Stimulated activated CD8-positive, alpha-beta memory T cell treated with anti-CD3 and anti-CD28 coated beads, Interleukin-7, amount 100 ng/mL, for 4 hours (primary cell): ENCODE measurements around the gene USP47.

Source experiments
- DNase-seq, 2 donors: peaks; one replicate each; pipeline ENCODE4 v3.0.0-alpha.2; 2020; ENCODE audit warnings: low read depth in 2 of 2

Gene USP47, protein sequence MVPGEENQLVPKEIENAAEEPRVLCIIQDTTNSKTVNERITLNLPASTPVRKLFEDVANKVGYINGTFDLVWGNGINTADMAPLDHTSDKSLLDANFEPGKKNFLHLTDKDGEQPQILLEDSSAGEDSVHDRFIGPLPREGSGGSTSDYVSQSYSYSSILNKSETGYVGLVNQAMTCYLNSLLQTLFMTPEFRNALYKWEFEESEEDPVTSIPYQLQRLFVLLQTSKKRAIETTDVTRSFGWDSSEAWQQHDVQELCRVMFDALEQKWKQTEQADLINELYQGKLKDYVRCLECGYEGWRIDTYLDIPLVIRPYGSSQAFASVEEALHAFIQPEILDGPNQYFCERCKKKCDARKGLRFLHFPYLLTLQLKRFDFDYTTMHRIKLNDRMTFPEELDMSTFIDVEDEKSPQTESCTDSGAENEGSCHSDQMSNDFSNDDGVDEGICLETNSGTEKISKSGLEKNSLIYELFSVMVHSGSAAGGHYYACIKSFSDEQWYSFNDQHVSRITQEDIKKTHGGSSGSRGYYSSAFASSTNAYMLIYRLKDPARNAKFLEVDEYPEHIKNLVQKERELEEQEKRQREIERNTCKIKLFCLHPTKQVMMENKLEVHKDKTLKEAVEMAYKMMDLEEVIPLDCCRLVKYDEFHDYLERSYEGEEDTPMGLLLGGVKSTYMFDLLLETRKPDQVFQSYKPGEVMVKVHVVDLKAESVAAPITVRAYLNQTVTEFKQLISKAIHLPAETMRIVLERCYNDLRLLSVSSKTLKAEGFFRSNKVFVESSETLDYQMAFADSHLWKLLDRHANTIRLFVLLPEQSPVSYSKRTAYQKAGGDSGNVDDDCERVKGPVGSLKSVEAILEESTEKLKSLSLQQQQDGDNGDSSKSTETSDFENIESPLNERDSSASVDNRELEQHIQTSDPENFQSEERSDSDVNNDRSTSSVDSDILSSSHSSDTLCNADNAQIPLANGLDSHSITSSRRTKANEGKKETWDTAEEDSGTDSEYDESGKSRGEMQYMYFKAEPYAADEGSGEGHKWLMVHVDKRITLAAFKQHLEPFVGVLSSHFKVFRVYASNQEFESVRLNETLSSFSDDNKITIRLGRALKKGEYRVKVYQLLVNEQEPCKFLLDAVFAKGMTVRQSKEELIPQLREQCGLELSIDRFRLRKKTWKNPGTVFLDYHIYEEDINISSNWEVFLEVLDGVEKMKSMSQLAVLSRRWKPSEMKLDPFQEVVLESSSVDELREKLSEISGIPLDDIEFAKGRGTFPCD (N-terminal part only)

DNA sequence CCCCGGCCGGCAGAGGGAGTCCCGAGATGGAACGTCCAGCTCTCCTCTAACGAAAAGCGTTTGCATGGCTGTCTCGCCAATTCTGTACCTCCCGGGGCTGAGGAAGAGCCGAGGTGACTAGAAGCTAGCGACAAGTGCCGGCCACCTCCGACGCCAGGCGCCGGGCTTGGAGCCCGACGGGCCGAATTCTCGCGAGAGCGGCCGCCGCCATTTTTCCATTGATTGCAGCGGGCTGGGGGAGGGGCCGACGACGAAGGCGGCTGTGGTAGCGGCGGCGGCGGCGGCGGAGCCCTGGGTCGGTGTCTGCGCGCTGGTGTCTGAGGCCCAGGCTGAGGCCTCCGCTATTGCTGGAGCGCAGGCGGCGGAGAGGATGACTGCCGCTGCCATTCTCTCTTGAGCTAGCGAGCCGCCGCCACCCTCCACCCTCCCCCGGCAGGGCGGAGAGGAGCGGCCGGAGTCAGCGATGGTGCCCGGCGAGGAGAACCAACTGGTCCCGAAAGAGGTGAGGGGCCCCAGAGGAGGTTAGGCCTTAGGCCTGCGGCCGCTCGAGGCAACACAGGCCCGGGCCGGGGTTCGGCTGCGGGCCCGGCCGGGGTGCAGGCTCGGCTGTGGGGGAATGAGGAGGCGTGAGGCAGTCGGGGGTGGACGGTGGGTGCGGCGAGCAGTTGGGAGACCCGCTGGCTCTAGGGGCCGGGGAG is at the start of gene USP47:
TSS of gene USP47 (plus strand) at position 250 of the 698 bp plus-strand sequence. CDS start at position 464, 214 bp downstream.
- DNase-seq = peak; percentile 83 to 90

DNA sequence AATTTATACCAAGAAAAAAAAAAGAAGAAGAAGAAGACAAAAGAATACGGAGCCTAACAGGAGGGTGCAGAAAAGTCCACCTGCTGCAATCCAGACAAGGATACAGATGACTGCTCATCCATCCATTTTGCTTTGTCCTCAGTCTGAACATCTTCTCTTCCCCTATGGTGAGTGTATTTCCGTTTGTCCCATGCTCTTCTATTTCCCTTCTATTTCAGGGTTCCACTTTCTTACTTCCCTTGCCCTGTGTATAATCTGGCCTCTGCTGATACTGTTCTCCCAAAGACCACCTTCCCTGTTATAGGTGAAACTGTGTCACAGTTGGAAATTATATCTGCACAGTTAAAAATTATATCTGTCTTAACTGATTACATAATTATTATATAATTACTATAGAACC is 48.7 kb upstream of the USP47 start:
- no peak for DNase-seq

DNA sequence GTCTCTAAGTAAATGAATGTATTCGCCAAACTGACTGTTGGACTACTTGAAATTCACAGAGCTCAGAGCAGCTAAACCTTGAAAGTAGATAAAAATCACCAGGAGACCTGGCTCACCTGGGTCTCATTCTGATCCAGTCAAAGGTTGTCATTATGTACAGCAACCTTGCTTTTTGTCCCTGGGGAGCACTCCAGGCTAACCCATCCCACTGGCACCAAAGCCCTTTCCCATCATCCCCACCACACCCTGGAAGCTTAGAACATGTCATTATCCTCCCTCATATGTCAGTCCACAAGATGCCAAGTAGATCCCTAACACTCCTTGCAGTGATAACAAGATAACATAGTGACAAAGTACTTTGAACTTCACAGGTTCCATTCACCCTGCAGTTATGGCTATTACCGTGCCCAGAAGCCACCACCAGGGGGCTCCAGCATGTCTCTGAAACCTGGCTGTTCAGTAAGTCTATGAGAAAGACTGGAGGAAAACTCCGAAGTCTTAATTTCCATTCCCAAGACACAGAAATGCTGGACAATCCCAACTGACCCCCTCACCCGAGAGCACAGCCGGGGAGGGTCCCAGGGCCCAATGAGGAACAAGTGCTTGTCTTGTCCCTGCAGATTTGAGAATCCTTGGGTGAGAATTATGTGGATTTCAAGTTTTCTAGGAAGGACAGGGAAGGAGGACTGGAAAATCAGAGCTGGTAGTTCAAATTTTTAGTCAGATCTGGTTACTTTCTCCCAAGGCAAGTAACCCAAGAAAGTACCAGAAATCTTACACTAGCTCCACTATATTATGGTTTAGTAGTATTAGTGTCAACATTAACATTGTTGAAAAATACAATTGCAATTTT is 43.0 kb upstream of the USP47 start:
- DNase-seq = peak; percentile 43 to 64

DNA sequence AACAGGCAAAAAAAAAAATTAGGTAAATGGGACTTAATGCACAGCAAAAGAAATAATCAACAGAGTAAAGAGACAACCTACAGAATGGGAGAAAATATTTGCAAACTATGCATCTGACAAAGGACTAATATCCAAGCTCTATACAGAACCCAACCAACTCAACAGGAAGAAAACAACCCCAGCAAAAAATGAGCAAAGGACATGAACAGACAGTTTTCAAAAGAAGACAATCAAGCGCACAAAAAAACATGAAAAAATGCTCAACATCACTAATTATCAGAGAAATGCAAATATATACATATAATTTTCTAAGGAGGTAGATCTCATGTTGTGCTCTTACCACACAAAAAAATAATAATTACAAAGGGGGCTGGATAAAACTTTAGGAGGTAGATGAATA is 36.5 kb upstream of the USP47 start:
- DNase-seq = no peak

DNA sequence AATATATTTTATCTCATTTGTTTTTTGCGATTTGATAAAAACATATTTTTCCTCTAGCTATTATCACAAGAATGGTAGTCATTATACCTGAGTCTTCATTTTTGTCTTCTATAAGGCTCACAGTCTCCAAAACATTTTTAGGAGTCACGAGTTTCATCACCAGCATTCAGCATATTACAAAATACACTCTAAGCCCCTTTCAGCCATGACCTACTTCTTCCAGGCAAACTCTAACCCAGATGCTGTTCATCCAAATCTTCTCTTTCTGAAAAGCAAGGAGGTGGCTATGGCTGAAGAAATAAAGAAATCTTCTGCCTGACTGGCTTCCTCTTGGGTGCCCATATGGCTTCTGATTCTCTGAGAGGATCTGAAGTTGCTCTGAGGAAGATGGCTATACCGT is 35.7 kb upstream of the USP47 start:
- no peak for DNase-seq

DNA sequence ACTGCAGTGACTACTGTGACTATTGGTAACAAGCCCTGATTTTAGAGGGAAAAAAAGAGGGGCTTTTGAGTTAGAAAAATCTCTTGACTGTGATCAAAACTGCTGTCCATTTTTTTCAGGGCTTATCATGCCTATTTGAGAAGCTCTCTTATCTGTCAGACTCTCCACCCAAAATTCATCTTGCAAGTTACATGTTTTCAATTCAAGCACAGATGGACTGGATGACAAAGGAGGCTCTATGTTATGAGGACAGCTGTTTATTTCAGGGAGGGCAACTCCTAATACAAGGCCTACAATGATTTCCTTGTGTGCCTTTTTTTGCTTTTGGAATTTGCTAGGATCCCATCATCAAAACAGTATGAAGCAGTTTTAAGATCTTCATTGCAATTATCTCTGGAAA is 35.2 kb upstream of the USP47 start:
- no peak for DNase-seq

DNA sequence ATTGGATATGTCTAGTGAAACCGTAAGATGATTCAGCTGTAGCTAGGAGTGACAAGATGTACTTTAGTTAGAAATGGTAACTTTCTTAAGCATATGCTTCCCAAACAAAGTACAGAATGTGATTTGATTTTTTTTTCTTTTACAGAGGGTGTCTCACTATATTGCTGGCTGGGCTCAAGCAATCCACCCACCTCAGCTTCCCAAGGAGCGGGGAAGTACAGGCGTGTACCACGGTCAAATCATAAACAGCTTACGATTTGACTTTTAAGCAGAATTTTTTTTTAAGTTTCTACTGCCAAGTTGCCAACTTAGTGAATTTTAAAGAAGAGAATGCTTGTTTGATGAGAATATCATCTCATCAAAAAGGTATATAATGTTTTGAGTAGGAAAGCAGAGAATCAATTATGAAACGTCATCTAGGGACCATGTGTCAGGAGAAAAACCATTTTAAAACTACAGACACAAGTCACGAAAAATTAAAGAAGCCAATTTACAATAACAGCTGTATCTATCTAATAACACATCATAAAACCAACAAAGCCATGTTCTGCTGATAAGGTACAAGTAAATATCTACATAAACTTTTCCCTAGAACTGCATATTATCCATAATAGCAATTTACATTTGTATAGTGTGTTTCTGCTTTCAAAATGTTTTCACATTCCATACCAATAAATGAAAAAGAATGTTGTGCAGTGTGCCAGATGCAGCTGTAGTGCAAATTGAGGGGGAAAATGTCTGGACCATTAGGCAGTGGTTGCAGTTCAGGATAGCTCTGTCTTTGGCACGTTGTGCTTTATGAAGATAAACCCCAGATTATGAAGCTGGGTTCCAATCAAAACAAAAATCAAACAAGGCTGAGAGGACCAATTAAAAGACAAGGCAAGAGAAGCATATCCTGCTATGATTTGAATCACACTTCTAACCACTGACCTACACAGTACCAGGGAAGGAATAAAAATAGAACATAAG is 33.7 kb upstream of the USP47 start:
- no peak for DNase-seq

DNA sequence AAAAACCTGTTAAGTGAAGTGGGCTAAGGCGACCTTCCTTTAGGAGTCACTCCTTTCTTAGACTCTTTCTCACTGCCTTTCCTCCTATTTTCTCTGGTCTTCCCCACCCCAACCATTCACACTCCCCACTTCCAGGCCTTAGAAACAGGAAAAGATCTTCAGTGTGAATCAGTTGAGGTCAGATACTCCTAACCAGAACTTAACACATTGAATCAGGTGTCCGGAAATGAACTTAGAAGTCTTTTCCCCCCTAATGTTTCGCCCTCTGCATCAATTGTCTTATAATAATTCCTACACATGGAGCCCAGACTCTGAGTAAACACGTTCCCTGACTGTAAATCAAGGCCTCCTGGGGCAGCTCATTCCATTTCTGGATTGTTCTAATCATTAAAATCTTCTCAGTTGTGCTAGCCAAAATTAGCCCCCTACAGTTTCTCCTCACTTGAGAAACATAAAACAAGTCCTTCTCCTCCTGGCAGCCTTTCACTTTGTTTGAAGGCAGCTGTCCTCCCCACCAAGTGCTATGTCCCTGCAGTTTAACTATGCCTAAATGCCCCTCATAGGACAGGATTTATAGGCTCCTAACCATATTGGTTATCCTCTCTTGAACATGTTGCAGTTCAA is 32.7 kb upstream of the USP47 start:
- no peak for DNase-seq

DNA sequence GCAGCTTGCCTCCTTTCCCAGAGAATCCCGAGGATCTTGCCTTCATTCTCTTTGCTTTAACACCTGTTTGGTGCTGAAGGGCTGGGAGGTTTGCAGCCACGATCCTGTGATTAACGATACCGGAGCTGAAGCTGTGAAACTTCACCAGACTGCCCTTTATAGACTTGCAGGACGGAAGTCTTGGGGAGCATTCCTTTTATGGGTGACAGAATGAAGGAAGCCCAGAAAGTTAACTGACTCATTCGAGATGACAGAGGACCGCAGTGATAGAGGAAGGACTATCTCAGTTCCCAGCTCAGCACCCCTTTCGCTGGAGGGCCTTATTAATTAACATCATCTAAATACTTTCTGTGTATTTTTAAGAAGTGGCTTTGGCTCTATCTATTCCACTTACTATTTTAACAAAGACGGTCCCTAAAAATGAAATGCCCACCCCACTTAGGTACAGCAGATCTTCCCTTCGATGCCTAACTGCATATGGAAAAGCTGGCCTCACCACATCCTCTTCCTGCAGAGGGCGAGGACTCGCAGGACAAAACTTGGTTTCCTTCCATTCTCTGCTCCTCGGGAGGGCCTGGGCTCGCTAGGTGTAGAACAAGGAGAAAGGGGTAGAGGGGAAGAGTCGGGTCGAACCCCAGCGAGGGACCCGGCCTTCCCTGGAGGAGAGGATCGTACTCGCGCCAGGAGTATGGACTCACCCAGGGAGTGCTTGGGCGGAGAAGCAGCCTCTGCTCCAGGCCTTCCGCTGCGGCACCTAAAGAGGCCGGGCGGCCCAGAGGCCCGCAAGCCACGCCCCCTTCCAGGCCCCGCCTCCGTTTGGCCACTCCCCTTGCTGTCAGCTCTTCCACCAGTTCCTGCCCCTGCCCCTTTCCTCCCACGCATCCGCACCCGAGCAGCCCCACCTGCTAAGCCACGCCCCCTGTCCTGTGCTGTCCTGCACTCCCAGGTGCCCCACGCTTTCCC is 30.7 kb upstream of the USP47 start:
- no peak for DNase-seq

DNA sequence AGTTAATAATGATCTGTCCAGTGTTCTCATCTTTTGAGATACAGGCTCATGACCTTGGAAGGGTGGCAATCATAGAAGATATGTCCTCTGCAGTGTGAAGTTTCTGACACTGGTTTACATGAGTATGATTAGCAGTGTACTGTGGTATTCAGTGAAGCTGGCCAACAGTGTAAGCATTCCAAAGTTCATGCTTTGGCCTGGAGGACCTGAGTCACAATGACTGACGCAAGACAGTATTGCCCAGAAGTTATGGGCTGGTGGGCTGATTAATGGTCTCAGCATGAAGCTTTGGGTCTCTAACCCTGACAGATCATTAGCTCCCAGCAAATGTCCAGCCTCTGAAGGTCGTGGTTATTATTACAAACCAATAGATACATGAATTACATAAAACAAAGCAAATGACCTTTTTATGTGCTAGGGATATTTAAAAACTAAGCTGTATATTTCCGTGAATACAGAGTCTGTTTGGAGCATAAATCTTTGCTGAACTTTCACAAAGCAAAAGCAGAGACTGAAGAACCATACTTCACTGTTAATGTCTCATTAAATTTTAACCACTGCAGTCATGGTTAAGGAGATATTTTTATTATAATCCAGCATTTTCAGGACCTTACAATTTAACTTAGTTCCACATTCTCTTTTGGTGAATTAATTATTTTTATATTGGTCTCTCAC is 28.3 kb upstream of the USP47 start:
- DNase-seq = no peak

DNA sequence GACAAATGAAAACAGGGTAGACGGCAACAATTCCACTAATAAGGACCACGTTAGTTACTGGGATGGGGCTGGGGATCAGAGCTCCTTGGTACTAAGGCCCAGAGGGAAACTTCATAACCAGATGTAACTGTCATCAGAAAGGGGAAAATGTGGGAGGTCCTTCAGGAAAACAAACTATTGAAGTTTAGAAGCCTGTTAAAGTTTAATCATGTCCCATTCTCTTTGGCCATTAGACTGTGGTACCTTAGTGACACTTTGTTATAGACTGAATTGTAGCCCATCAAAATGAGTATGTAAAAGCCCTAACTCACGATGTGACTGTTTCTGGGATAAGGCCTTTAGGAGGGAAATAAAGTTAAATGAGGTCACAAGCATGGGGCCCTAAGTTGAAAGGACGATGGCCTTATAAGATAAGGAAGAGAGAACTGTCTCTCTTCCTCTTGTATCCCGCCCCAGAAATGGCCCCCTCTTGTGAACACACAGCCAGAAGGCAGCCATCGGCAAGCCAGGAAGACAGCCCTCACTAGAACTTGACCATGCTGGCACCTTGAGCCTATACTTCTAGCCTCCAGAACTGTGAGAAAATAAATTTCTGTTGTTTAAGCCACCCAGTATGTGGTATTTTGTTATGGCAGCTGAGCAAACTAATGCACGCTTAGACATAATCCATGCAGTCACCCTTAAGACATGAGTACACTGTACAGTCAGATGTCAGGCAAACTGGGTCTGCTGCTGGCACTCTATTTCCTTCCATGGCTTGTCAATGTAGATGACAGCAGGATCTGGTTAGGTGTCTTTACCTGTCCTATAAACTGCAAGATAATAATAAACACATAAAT is 26.9 kb upstream of the USP47 start:
- DNase-seq = no peak

DNA sequence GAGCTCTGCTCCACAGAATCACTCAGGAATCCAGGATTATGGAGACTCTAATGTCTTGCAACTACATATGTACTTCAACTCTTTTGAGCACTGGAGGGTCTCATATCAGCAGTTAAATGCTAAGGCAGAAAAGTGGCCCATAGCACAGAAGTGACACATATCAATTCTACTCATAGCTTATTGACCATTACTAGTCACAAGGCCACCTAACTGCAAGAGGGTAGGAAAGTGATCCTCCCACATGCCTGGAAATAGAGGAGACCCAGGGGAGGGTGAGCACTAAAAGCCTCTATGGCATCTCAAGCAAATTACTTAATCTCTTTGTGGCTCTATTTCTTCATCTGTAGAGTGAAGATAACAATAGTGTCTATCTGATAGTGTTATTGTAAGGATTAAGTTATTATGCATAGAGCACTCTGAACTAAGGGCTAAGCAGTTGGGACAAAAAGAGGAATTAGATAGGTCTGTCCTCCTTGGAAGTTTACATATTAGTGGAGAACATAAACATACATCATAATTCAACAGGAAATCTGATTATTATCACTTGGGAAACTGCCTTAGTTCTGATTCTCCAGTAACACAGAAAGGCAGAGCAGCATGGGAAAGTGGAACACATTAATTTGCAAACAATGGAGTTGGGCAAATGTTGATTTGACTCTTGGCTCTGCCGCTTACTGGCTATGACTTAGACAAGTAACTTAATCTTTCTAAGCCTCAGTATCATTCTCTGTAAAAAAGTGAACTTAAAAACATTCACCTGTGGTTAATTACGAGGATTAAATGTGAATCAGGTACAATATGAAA is 25.1 kb upstream of the USP47 start:
- DNase-seq = no peak

DNA sequence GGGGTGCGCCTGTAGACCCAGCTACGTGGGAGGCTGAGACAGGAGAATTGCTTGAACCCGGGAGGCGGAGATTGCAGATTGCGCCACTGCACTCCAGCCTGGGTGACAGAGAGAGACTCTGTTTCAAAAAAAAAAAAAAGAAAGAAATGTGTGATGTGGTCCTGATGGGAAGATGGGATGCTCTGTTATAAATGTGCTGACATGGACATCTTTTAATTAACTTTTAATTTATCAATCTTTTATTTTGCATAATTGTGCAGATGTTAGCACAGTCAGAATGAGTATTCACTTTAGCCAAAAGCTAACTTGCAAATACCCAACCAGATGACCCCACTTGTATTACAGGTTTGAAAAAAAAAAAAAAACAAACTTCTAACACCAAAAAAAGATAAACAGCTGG is 23.8 kb upstream of the USP47 start:
- DNase-seq = no peak

DNA sequence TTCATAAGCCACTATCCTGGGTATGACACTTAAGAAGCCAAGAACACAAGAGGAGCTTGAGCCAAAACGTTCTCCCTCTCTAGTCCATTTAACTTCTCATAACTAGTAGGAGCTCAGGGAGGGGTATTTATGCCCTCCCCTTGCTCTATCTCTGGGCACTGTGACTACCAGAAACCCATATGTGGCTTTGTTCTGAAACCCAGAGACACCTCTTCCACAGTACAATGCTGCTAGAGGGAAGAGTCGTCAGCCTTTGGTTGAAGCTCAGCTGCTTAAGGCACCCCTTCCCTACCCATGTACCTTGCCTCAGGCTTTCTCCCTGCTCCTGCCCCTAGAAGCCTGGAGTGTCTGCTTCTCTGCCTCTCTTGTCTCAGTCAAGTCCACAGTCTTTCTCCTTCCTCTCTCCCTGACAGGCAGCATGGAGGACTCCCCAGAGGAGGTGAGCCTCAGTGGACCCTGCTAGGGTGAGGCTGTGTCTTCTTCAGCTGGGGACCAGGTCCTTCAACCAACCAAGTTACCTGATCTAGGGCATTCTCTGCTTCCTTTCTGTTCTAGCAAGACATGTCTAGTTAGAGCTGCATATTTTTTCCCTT is 23.1 kb upstream of the USP47 start:
- DNase-seq = no peak

DNA sequence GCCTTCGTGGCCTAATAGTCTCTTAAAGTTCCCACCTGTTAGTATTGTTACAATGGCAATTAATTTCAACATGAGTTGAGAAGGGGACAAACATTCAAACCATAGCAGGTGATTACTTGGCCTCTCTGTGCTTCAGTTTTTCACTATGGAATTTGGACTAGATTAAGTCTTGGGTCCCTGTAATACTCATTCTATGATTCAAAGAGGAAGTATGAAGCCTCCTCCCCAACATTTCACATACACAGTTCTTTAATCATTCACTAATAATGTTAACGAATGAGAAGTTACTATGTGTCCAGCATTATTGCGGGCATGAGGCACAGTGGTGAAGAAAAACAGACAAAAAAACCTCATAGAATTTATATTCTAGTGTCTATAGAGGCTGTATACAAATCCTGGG is 19.9 kb upstream of the USP47 start:
- DNase-seq = no peak
